Measurements from ENCODE around the gene RBM47.
"Not testable (repeated sequence)": the region's sequence is repeated elsewhere in the genome, so short reads cannot be mapped to it uniquely, and the experiment has no call there.

The RBM47 gene

GRCh38 chr4:40648131-40648530 lies 18.5 kb upstream of the RBM47 start:
- no peak overlapping the region for H3K4me3 ChIP-seq (ENCODE audit: low read depth, low read length)

GRCh38 chr4:40645586-40645985 lies 15.9 kb upstream of the RBM47 start:
- no peak for TF ChIP-seq CTCF (IDR thresholded peaks at IDR 0.05; ENCODE audit: insufficient read depth, low read depth, low read length, missing control alignments)
- no peak for DNase-seq (ENCODE audit: low read depth)
- H3K4me3 ChIP-seq (ENCODE audit: low read depth, low read length), result no peak overlapping the region

More at GRCh38 chr4:40648131-40648530, 18.5 kb upstream of the RBM47 start:
- DNase-seq (ENCODE audit: low read depth), result no peak
- TF ChIP-seq CTCF (IDR thresholded peaks at IDR 0.05; ENCODE audit: insufficient read depth, low read depth, low read length, missing control alignments), result no peak

- no peak overlapping the region for H3K4me3 ChIP-seq (ENCODE audit: low read depth, low read length)
- DNase-seq (ENCODE audit: low read depth), result no peak
- no peak for TF ChIP-seq CTCF (IDR thresholded peaks at IDR 0.05; ENCODE audit: insufficient read depth, low read depth, low read length, missing control alignments)
Observed at GRCh38 chr4:40632080-40632479, 2.4 kb upstream of the RBM47 start.

- H3K4me3 ChIP-seq (ENCODE audit: low read depth, low read length), result peak overlapping the region; percentile 80
- peak; percentile 86 for DNase-seq (ENCODE audit: low read depth)
- no peak for TF ChIP-seq CTCF (IDR thresholded peaks at IDR 0.05; ENCODE audit: insufficient read depth, low read depth, low read length, missing control alignments)
Observed at GRCh38 chr4:40630335-40631021, 814 bp upstream of the RBM47 start.

GRCh38 chr4:40628888-40629287 lies 776 bp downstream of the RBM47 start:
- TF ChIP-seq CTCF (IDR thresholded peaks at IDR 0.05; ENCODE audit: insufficient read depth, low read depth, low read length, missing control alignments), result no peak
- H3K4me3 ChIP-seq (ENCODE audit: low read depth, low read length), result peak overlapping the region; percentile 80
- DNase-seq (ENCODE audit: low read depth), result peak; percentile 45

GRCh38 chr4:40628407-40628806 lies 1.3 kb downstream of the RBM47 start:
- H3K4me3 ChIP-seq (ENCODE audit: low read depth, low read length), result peak overlapping the region; percentile 80
- not testable (repeated sequence) for DNase-seq (ENCODE audit: low read depth)

GRCh38 chr4:40627540-40627939 lies 2.1 kb downstream of the RBM47 start:
- no peak for TF ChIP-seq CTCF (IDR thresholded peaks at IDR 0.05; ENCODE audit: insufficient read depth, low read depth, low read length, missing control alignments)
- H3K4me3 ChIP-seq (ENCODE audit: low read depth, low read length), result peak overlapping the region; percentile 80
- no peak for DNase-seq (ENCODE audit: low read depth)
